HG03520 (cell line): ENCODE measurements around the gene IFNAR1.
A peak's percentile ranks its signal among the peaks of the same experiment; 100 is the strongest.

Source experiments
- ATAC-seq: cut with Tn5 transposase; IDR thresholded peaks from one replicate; pipeline ENCODE4 v1.9.1; 2021; ENCODE audit warnings: mild to moderate bottlenecking, moderate library complexity; ENCODE audit not compliant: unreplicated experiment

Gene IFNAR1

DNA sequence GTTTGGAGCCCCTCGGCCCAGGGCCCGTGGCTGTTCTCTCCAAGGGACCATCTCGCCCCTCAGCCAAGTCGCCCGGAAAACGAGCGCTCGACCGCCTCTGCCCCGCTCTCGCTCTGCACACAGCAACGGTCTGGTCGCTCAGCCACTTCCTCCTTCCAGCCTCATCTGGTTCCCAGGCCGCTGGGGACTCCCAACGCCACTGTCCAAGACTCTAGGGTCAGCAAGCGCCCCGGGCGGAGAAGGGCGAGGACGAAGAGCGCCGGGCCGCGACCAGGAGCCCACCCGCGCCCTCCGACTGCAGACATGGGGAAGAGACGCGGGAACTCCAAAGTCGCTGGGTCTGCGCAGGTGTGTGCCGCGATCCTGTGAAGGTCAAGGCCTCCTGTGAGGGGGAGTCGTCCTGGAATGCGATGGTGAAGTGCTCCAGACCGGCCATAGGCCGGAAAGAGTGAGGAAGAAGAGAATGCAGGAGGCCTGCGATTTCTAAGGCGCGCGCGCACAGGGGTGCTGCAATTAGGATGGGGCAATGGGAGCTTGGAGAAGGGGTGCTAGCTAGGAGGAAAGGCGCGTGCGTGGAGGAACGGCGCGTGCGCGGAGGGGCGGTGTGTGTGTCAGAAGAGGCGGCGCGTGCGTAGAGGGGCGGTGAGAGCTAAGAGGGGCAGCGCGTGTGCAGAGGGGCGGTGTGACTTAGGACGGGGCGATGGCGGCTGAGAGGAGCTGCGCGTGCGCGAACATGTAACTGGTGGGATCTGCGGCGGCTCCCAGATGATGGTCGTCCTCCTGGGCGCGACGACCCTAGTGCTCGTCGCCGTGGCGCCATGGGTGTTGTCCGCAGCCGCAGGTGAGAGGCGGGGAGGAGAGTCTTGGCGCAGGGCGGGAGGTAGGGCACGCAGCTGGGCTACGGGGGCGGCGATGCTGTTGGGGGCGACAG lies at the start of gene IFNAR1:
Gene IFNAR1, plus strand, starts transcription at position 680 of the 931 bp plus-strand sequence. Its CDS starts 86 bp downstream, at position 766.
- peak; percentile 76 for ATAC-seq

DNA sequence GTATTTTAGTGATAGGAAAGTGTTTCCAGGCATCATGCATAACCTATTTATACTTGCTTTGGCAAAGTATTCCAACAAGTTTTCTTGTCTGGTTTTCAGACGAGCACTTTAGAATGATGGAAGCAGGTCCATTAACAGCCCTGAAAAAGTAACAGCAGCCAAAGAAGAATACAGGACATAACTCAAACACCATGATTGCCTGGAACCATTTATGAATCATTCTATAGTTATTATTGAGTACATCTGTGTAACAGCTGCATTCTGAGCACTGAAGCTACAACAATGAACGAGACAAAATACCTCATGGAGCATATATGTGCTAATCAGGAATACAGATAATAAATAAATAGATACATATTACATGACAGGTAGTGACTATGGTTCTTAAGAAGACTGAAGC lies 46.0 kb upstream of the IFNAR1 start:
- ATAC-seq = no peak

DNA sequence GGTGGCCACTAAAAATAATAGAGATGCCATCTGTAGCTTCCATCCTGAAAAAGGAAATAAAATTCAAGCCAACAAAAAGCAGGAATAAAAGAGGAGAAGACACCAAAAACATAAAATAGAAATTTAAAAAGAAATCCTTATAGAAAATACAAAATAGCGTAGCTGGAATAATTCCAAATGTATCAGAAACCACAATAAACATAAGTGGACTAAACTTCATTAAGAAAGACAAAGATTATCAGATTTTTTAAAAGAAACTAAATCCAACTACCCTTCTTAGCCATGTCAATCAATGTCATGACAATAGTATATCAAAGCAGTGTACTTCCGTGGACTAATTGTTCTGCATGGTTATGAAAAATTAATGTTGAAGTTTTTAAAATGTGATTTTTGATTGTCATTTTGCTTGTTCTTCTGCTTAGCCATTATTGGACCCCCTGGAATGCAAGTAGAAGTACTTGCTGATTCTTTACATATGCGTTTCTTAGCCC lies 45.4 kb upstream of the IFNAR1 start:
- no peak for ATAC-seq

DNA sequence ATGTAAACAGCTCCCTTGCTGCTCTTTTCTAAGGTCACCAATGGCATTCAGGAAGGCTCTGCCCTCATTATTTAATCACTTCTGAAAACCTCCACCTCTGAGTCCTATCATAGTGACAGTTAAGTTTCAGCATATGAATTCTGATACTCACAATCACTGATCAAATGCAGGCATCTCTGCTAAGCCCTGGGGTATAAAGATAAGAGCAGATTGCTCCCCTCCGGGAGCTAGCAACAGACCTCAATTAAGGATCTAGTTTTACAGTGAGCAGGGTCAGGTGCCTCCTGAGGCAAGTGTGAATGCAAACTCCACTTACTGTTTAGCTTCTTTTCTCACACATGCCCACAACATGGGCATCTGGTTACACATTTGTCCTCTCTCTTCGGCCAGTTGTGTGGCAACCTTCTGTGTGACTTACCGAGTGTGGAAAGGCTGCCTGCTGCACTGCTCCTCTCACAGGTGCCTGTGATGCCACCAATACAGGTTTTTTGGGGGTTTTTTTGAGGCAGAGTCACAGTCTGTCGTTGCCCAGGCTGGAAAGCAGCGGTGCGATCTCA lies 43.6 kb upstream of the IFNAR1 start:
- ATAC-seq = no peak

DNA sequence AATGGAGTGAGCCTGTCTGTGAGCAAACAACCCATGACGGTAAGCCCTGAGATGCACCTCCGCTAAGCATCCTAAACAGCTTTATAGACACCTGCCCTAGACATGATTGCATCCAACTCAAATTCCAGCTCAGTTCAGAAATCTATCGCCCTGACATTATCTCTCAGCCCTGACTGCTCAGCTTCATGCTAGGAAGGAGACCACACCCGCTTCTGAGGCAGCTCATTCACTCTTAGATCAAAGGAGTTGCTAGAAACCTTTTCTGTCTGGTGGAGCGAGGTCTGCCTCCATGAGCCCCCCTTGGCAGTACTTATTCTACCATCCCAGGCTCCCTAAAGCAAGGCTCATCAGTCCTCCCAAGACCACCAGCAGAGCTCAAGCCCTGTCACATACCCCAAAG lies 41.6 kb upstream of the IFNAR1 start:
- ATAC-seq = no peak

DNA sequence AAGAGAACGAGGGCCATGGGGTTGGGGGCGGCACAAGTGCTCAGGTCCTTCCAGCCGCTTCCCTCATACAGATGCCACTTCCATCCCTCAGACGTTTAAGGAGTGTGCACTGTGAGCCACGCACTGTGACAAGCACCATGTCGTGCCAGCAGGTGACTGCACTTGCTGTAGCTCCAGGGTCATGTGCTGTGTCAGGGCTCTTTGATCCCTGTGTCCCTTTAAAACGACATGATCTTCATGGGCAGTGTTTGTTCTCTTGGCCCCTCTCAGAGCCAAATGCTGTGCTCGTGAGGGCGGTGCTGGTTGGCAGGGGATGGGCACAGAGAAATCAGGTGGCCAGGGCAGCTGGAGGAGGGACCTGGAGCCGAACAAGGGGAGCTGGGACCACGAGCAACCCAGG lies 38.7 kb upstream of the IFNAR1 start:
- no peak for ATAC-seq

DNA sequence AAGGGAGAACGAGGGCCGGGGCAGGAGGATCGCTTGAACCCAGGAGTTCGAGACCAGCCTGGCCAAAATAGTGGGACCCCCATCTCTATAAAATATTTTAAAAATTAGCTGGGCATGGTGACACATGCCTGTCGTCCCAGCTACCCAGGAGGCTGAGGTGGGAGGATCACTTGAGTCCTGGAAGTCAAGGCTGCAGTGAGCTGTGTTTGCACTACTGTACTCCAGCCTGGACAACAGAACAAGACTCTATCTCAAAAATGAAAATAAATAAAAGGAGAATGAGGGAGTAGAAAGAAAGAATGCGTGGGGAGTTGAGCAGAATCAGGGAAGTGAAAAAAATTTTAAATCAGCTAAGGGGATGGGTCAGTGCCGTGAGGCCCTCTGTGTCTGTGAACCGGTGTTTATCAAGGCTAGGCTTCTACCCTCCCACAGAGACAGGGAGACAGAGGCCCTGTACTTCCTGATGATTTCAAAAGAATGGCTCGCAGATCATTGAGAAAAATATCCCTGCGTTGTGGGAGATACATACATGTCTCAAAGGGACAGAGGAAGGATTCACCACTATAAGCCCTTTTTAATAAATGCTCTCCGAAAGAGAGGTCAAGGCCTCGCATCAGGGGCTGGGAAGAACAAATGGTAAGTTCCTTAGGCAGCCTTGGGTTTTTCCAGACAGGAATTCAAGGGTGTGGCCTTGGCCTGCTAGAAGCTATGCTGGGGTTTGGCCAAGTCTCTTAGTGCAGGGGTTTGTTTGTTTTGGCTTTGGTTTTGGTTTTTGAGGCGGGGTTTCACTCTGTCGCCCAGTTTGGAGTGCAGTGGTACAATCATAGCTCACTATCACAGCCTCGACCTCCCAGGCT lies 37.9 kb upstream of the IFNAR1 start:
- no peak for ATAC-seq

DNA sequence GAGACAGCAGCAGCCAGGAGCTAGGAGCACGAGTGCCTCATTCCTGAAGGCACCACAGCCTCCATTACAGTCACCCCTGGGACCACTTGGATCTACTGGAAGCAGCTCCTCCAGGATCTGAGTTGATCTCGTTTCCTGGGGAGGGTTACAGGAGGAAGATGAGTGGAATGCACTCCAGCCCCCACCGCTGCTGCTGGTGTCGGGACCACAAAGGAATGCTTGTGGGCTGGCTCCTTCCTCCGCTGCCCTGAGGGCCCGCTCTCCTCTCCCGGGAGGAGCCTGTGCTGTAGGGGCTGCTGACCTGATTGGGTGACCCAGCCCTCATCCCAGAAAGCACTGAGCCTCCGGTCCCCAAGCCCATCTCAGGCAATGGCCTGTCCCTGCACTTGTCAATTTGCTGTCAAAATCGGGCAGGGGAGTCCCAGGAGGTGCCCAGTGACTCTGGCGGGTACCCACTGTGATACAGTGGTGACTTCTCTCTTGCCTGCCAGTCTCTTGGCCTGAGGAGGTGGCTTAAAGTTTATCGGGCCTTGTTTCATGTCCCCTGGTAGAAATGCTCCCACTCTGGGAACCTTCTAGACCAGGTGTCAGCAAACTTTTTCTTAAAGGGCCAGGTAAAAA lies 35.5 kb upstream of the IFNAR1 start:
- no peak for ATAC-seq

DNA sequence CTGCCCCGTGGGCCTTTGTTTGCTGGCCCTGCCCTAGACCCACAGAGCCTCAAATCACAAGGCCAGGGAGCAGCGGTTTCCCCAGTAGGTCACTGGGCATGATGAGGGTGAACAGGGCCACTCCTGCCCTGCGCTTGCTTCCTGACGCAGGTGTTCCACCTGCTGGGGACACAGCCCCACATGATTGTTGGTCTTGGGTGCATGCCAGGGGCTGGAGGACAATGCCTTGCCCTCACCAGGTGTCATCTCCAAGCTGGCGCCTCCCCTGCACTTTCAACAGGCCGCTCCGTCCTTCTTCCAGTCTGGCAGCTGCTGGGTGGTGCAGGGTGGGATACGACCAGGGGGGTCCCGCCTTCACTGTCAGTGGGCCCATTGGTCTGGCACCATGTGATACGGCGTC lies 34.3 kb upstream of the IFNAR1 start:
- ATAC-seq = no peak

DNA sequence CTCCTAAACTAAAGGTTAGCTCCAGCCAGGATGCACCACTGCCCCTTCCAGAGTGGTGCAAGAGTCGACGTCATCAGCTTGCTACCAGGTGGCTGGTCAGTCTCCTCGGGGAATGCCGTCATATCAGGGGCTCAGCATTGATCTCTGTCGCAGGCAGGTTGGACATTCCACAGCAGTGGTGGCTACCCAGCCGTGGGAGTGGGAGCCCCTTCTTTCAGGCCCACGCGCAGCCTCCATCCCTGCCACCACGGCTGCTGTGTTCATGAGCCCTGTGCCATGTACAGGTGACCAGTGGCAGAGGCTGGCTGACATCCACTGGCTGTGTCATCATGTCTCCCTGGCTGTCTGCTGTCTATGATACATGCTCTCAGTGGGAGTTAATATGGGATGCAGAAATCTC lies 33.1 kb upstream of the IFNAR1 start:
- no peak for ATAC-seq

DNA sequence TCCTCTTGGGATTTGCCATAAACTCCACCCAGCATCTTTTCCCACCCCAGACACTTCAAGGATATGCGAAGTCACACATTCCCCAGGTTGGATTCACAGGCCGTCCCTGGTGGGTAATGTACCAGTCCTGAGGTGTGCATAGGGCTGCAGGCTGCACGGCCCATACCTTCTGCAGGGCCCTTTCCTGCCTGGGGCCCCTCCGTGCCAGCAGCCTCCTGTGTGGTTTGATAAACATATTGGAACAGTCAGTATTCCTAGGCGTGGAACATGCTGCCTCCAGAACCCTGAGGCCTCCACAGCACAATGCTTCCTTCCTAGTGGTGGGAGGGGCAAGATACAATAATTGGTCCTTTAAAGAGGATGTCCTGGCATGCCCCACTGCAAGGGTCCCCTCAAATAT lies 32.0 kb upstream of the IFNAR1 start:
- no peak for ATAC-seq

DNA sequence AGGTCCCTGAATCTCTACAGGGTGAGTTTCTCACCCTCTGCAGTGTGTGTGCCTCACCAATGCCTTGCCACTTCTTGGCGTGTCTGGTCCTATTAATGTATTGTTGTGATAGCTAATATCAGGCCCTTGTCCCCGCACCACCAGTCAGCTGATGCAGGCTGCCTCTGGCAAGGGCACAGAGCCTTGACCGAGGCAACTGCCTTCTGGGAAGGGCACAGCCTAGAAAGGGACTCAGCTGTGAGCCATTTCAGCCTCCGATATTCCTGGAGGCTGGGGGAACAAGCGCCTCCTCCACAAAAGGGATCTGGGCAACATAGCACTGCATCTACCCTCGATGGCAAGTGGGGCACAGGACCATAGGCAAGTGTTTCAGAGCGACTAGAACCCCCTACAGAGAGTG lies 31.6 kb upstream of the IFNAR1 start:
- ATAC-seq = no peak

DNA sequence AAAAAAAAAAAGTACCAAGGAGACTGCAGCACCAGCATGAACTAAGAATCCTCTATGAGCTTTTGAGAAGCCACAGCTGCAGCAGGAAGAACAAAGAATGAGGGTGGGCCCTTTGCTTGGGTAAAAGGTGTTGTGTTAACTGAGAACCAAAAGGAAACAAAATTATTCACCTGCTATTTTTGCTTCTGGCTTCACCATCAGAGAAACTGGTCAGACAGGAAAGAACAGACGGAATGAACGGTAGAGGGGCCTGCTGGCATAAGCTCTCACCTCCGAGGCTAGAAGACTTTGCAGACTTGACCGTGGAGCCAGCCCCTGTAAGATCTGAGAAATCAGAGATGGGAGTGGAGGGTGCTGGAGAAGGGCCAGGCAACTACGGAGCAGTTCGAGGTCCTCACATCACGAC lies 31.0 kb upstream of the IFNAR1 start:
- no peak for ATAC-seq

DNA sequence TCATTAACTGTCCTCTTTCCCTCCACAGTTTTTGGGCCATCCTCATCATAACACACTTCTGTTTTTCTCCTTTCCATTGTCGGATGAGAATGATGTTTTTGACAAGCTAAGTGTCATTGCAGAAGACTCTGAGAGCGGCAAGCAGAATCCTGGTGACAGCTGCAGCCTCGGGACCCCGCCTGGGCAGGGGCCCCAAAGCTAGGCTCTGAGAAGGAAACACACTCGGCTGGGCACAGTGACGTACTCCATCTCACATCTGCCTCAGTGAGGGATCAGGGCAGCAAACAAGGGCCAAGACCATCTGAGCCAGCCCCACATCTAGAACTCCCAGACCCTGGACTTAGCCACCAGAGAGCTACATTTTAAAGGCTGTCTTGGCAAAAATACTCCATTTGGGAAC lies 28.6 kb upstream of the IFNAR1 start:
- no peak for ATAC-seq

DNA sequence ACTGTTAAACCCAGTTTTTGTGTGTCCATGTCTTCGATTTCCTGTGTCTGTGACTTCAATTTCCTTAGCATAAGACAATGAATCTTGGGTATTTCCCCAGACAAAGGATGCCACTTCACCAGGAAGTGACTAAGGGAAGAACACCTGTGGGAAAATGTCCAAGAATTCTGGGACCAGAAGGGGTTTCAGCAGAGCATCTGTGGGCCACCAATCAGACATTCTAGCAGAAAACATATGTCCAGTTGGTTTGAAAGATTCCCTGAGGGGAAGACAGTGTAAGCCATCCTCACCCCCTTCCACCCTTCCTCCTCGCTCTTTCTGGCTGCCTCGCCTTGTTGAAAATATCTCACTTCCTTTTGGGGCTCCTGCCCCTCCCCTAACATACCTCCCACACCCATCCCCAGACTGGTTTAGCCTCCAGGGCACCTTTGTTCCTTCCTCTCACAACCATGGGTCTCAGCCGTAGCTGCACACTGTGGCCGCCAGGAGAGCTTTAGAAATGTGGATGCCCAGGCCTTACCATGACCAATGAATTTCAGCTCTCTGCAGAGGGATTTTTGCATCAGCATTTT lies 25.5 kb upstream of the IFNAR1 start:
- peak; percentile 76 for ATAC-seq

DNA sequence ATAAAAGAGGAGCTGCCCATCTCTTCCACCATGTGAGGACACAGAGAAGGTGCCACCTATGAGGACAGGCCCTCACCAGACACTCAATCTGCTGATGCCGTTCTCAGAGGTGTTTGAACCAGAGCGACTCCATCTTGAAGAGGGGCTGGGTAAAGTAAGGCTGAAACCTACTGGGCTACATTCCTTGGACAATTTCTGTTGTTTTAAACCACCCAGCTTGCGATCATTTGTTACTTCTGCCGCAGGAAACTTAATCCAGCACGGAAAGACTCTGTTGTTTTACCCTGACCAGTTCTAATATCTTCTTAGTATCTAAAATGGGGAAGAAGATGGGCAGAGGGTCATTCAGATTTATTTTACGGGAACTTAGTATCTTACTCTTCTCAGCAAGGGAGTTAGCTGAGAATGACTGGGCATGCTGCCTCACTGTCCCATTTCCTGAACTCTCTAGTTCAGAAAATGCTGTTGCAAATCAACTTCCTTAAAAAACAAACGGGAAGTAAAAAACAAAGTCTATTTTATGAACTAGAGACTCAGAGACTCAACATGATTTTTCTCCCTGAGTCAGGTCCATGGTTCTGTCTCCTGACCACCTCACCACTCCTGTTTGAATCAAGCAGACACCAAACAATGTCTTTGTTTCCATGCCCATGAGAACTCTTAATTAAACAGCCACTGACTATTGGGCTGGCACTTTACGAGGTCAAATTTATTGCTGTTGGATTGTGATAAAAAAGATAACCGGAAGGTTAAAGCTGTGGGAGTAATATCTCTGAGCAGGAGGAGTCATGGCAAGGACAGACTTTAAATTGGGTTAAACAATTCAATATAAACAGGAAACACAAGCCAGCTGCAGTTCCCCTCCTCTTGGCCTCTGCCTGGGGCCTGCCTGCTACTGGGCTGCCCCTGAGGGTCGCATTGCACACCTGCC lies 23.8 kb upstream of the IFNAR1 start:
- no peak for ATAC-seq

DNA sequence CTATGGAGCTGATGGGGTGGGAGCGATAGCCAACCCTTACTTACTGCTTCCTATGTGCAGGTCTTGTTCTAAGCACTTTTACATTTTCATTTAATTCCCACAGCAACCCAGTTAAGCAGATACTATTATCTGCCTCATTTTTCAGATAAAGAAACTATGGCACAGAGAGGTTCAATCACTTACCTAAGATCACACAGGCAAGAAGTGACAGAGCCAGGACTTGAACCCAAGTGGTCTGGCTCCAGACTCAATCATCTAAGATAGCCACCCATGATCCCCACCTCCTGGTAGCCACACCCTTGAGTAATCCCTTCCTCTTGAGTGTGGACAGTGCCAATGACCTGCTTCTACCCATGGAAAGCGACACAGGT lies 23.2 kb upstream of the IFNAR1 start:
- no peak for ATAC-seq

DNA sequence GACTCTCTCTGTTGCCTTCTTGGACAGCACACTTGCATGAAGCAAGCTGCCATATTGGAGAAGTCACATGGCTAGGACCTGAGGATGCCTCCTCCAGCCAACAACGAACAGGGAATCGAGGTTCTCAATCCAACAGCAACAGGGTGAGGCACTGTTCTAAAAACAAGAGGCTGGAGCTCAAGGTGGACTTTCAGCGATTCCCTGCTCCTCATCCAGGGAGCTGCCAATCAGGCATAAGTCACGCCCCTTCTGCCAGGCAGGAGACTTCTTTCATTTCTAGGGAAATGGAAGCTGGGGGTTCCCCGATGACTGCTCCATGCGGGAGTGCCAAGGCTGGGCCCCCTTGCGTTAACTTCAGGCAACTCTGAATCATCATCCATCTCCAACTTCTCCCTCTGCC lies 22.7 kb upstream of the IFNAR1 start:
- no peak for ATAC-seq

DNA sequence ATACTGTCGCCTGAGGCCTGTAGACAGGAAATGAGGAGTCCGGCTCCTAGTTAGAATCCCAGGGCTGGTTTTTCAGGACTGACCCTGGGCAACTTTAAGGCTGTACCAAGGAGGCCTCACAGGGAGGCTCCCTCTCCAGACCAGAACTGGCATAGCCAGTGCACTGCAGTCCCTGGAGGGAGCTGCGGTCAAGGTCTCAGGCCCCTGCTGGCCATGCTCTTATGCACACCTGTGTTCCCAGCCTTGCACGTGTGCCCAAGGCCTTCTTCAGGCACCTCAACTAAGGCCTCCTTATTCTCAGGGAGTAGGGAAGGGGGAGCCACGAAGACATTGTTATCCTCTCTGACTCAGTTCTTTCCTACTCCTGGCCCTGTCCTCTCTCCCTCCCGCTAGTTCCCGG lies 22.0 kb upstream of the IFNAR1 start:
- ATAC-seq = no peak

DNA sequence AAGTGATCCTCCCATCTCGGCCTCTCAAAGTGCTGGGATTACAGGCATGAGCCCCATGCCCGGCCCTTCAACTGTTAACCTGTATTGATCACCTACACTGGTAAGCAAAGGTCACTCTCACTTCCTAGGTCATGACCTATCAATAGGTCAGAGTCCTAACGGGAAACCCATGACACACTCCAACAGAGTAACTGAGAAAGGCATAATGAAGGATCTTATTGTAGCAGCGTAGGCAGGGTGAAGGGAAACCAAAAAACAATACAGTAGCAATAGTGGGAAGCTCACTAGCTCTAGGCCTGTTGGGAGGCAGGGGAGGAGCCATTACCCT lies 19.5 kb upstream of the IFNAR1 start:
- ATAC-seq = no peak
